Activated CD8-positive, alpha-beta memory T cell treated with anti-CD3 and anti-CD28 coated beads, Interleukin-2, amount 50 U/mL, for 24 hours (primary cell): ENCODE data around the gene TMEM80.
"Not testable (repeated sequence)": the region's sequence is repeated elsewhere in the genome, so short reads cannot be mapped to it uniquely, and the experiment has no call there.

ENCODE experiments used
- DNase-seq: peaks from one replicate; pipeline ENCODE4 v3.0.0-alpha.2; 2020; ENCODE audit errors: extremely low read depth

TMEM80 gene

GRCh38 chr11:679271-680207, 16.1 kb upstream of the TMEM80 start:
- no peak for DNase-seq

DNA sequence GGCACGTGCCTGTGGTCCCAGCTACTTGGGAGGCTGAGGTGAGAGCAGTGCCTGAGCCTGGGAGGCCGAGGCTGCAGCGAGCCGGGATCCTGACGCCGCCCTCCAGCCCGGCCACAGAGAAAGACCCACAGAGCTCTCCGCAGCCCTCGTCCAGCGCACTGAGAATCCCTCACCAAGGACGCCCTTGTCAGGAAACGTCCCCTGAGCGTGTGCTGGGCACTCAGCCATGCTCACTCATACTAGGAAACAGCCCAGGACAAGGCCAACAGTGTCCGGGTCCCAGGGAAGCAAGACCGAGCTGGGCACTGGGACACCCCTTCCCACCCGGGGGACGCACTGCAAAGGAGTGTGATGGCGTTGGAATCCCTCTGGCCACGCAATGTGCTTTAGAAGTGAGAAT, 15.1 kb upstream of the TMEM80 start:
- DNase-seq: no peak

DNA sequence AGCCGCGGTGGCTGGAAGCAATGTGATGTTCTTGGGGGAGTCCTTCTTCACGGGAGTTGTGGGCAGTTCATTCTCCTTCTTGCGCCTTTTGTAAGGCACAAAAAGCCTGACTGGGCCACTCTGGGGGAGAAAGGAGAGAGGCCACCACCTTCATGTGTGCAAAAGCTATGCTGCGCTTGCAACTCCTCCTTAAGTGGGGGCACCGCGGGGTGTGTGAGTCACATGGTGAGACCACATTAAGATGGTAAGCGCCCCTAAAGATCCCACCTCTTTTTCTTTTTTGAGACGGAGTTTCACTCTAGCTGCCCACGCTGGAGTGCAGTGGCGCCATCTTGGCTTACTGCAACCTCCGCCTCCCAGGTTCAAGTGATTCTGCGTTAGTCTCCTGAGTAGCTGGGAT, 14.6 kb upstream of the TMEM80 start:
- DNase-seq: no peak

DNA sequence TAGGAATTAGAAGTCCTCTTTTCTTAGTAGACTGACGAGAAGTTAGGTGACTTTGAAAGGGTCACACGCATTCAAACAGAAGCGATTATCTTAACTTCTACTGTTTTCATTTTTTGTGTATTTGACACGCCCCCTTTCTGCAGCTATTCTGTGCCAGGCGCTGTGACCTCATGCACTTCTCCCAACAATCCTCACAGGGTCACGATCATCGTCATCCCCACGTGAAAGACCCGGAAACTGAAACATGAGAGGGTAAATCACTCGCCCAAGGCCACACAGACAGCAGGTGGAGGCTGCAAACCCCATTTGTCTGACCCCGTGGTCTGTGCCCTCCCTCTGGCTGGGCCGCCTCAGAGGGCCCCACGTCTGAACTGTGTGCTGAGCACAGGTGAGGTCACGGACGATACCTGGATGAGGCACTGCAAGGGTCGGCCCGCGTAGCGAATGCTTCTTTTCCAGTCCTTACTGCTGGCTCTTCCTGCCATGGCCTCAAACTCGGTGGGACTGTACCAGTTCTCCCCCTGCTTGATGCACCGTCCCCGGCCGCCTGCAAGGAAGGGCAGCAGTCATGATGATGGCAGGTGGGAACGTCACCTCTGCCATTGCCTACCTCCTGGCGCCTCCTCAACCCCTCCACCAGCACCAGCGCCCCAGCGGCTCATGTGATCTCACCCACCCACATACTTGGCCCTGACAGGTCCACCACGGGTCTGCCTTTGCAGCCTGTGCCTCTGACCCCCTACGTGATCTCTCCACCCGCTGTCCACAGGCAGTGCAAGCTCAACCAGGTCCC, 9.0 kb upstream of the TMEM80 start:
- no peak for DNase-seq

GRCh38 chr11:687751-688150, 7.9 kb upstream of the TMEM80 start:
- DNase-seq: no peak

DNA sequence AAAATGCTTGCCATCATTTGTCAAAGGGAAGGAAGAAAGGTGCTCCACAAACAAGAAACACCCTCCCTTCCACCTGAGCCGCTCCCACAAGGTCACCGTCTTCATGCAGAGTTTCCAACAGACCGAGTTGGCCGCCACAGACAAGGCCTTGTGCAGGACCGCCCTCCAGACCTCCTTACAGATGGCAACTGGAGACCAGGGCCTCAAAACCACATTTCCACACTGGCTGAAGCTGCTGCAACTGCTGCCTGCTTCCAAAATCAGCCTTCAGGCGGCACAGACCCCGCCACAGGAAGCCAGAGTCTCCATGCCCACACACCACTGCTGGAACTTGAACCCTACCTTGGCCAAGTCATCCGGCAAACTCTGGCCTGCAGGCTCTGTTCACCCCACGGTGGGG, 6.9 kb upstream of the TMEM80 start:
- no peak for DNase-seq

GRCh38 chr11:689625-690024, 6.0 kb upstream of the TMEM80 start:
- no peak for DNase-seq

- DNase-seq: not testable (repeated sequence)
Measured at GRCh38 chr11:690244-690643, 5.4 kb upstream of the TMEM80 start.

- DNase-seq: no peak
Measured at GRCh38 chr11:690738-691633, 4.6 kb upstream of the TMEM80 start.

- no peak for DNase-seq
Measured at GRCh38 chr11:691710-692590, 3.7 kb upstream of the TMEM80 start.

DNA sequence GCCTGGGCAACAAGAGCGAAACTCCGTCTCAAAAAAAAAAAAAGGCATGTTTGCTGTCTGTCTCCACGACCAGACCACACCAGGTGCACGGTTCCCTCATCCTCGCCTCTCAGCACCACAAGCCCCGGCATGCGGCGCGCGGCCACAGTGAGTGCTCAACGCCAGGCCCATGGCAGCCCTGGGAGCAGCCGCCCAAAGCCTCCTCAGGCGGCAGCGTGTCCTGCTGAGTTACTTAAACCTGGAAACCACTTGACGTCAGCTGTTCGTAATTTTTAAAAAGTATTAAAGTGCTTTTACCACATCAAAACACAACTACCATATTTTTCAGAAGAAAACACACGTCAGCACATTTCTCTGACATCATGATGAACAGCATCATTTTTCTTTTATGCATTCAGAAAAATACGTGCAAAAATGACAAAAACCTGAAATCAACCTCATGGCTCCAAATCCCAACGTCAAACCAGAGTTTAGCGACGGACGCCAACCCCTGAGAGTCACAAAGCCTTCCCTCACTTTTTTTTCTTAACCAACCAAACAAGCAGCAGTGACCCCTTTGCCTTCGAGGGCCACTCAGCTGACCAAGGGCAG, 2.7 kb upstream of the TMEM80 start:
- DNase-seq: no peak

- DNase-seq: no peak
Measured at GRCh38 chr11:693415-693831, 2.2 kb upstream of the TMEM80 start.

- no peak for DNase-seq
Measured at GRCh38 chr11:693887-694562, 1.6 kb upstream of the TMEM80 start.

- peak; percentile 98 for DNase-seq
Measured at GRCh38 chr11:694563-695287, 891 bp upstream of the TMEM80 start, which contains the start of gene DEAF1. Gene DEAF1, minus strand, starts transcription at chr11:695222. Its CDS starts 175 bp downstream, at chr11:695047.

GRCh38 chr11:695288-695537, 403 bp upstream of the TMEM80 start:
- no peak for DNase-seq

- no peak for DNase-seq
Measured at GRCh38 chr11:696955-697491, 1.4 kb downstream of the TMEM80 start.

DNA sequence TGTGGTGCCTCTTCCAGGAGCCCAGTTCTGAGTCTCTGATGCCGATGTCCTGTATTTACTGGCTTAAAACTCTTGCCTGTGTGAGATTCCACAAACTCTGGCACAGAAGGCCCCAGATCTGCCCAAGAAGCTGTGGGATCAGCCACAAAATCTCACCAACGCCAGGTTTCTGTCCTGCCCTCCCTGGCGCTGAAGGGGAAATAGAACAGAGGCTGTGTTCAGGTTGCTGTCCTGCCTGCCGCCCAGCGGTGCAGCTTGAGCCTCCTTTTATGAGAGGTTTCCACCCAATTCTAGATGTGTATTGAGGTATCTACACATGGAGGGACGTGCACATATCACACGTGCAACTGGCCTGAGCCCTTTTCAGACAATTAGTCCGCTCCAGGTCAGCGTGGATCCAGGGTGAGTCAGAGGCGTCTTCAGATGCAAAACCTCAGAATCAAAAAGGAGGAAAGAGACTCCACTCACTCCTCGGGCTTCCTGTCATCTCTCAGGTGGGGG, 2.2 kb downstream of the TMEM80 start:
- DNase-seq: no peak

DNA sequence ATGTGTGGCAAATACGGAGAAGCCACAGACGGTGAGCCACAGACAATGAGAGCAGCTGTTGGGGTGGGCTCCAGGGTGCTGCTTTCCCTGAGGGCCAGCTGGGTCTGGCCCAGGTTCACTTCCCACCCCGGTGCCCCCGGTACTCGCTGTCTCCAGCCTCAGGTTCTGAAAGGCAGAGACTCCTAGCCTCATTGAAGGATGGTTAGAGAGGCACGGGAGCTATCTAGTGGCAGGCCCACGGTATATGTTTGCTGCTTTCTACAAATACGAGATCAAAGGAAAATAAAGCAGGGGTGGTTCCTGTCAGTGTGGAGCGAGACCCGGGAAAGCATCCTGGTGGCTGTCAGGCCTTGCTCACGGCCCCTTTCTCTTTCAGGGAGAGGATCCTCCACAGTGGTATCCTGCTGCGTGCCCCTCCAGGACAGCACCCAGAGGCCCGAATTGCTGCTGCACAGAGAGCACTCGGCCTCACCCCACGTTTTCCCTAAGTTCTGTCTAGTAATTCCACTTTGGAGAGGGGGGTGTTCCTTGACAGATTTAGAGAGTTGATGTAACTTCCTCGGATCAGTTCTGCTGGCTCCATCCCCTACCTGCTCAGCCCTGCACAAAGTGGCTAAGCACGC, 3.0 kb downstream of the TMEM80 start:
- no peak for DNase-seq
